Trophoblast cell (in vitro differentiated cells and primary cell): ENCODE results near the gene ZDHHC14.

Experiments used
- DNase-seq, 2 donors: peaks; one replicate each; pipeline ENCODE4 v3.0.0-alpha.2; 2016
- H2AFZ ChIP-seq: 2 replicates; pipeline ENCODE4 v1.6.1; 2013; ENCODE audit warnings: low read length, moderate library complexity, mild to moderate bottlenecking; ENCODE audit not compliant: insufficient read depth, poor library complexity
- H2AK5ac ChIP-seq: 2 replicates; pipeline ENCODE4 v1.6.1; 2013; ENCODE audit warnings: mild to moderate bottlenecking, low read length
- H2BK120ac ChIP-seq: 2 replicates; pipeline ENCODE4 v1.6.1; 2013; ENCODE audit warnings: low read length, mild to moderate bottlenecking, moderate library complexity; ENCODE audit not compliant: insufficient read depth, poor library complexity
- H2BK12ac ChIP-seq: 2 replicates; pipeline ENCODE4 v1.6.1; 2013; ENCODE audit warnings: mild to moderate bottlenecking, low read length, moderate library complexity
- H2BK5ac ChIP-seq: 2 replicates; pipeline ENCODE4 v1.6.1; 2013; ENCODE audit warnings: low read length, low read depth, moderate library complexity, mild to moderate bottlenecking; ENCODE audit not compliant: poor library complexity
- H3K14ac ChIP-seq: 2 replicates; pipeline ENCODE4 v1.6.1; 2013; ENCODE audit warnings: mild to moderate bottlenecking, low read length
- H3K18ac ChIP-seq: 2 replicates; pipeline ENCODE4 v1.6.1; 2013; ENCODE audit warnings: mild to moderate bottlenecking, low read length
- H3K23ac ChIP-seq: 2 replicates; pipeline ENCODE4 v1.6.1; 2013; ENCODE audit warnings: low read length
- H3K27ac ChIP-seq: 2 replicates; pipeline ENCODE4 v1.5.1; 2013; ENCODE audit warnings: low read depth, mild to moderate bottlenecking, inconsistent platforms, low read length, moderate library complexity
- H3K27me3 ChIP-seq: 2 replicates; pipeline ENCODE4 v1.6.1; 2013; ENCODE audit warnings: inconsistent platforms, mild to moderate bottlenecking, low read length, moderate library complexity; ENCODE audit not compliant: insufficient read depth
- H3K36me3 ChIP-seq, 2 experiments: 1 replicate in 1 of 2; 2 replicates in 1 of 2; pipeline ENCODE4 v1.6.1; 2013; ENCODE audit warnings: low read length in 2 of 2, mild to moderate bottlenecking in 2 of 2, moderate library complexity in 1 of 2; ENCODE audit not compliant: insufficient read depth in 2 of 2, control insufficient read depth in 1 of 2
- H3K4ac ChIP-seq: 2 replicates; pipeline ENCODE4 v1.6.1; 2013; ENCODE audit warnings: low read depth, mild to moderate bottlenecking, low read length, moderate library complexity
- H3K4me1 ChIP-seq, 2 experiments: 1 replicate in 1 of 2; 2 replicates in 1 of 2; pipeline ENCODE4 v1.6.1; 2013; ENCODE audit warnings: low read length in 2 of 2, mild to moderate bottlenecking in 2 of 2, moderate library complexity in 1 of 2; ENCODE audit not compliant: insufficient read depth in 2 of 2, control insufficient read depth in 1 of 2
- H3K4me2 ChIP-seq: 2 replicates; pipeline ENCODE4 v1.6.1; 2013; ENCODE audit warnings: inconsistent platforms, mild to moderate bottlenecking, low read length, moderate library complexity
- H3K4me3 ChIP-seq: 2 replicates; pipeline ENCODE4 v1.5.1; 2013; ENCODE audit warnings: mild to moderate bottlenecking, low read depth, low read length, inconsistent platforms
- H3K79me1 ChIP-seq: one replicate; pipeline ENCODE4 v1.6.1; 2013; ENCODE audit warnings: low read length
- H3K79me2 ChIP-seq: 2 replicates; pipeline ENCODE4 v1.6.1; 2013; ENCODE audit warnings: low read length, mild to moderate bottlenecking; ENCODE audit not compliant: control insufficient read depth, insufficient read depth, poor library complexity
- H3K9ac ChIP-seq: 2 replicates; pipeline ENCODE4 v1.6.1; 2013; ENCODE audit warnings: mild to moderate bottlenecking, low read length
- H3K9me3 ChIP-seq: 2 replicates; pipeline ENCODE4 v1.6.1; 2013; ENCODE audit warnings: low read depth, mild to moderate bottlenecking, control low read depth, inconsistent platforms, low read length; ENCODE audit not compliant: insufficient read depth
- H4K12ac ChIP-seq: 2 replicates; pipeline ENCODE4 v1.6.1; 2013; ENCODE audit warnings: low read depth, mild to moderate bottlenecking, low read length, moderate library complexity
- H4K8ac ChIP-seq: 2 replicates; pipeline ENCODE4 v1.6.1; 2013; ENCODE audit warnings: low read depth, mild to moderate bottlenecking, low read length, moderate library complexity
- H4K91ac ChIP-seq: one replicate; pipeline ENCODE4 v1.6.1; 2013; ENCODE audit warnings: low read depth, mild to moderate bottlenecking, low read length, moderate library complexity
- WGBS: extraction: QIAGEN DNeasy Blood & Tissue Kit; methylation state at CpG from one replicate; pipeline ENCODE4 v1.1.7; 2013; ENCODE audit warnings: missing lambda C conversion rate; ENCODE audit not compliant: insufficient read length, insufficient coverage; ENCODE audit errors: extremely low coverage; 5-methylcytosine and 5-hydroxymethylcytosine counted together

The ZDHHC14 gene

DNA sequence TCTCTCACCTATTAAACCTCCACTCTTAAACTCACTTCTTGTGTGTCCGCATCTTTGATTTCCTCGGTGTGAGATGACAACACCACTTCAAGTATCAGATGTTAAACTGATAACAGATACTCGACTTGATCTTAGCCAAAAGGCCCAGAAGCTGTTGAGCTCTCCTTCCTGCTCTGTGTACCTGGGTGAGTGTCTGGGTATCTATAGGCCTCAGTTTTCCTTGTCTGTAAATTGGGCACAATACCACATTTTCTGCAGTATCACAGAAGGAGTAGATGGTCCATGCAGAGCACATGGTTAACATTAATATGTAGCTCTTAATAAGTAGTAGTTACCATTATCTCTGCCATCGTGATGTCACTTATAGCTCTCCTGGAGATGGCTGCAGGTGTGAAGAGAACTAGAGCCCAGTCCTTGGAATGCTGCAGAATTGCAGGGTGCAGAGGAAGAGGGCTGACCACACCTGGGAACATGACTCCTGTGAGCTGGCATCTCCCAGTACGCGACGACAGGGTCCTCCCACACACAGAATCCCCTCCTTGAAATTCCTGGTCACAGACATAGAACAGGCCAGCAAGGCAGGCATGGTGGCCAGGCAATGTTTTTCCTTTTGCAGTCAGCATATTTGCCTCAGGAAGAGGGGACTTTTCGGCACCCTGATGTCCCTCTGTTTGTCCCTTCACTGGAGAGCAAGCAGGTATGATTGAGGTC lies 331.8 kb downstream of the ZDHHC14 start:
- no peaks in the 10 kb centered on the region for H3K27me3 ChIP-seq
- no CpG with 5 or more reads among the region's 8 CpGs for WGBS
- H3K79me1 ChIP-seq = no peaks in the 10 kb centered on the region
- H3K79me2 ChIP-seq = no peaks in the 10 kb centered on the region
- no peak overlapping the region for H3K9ac ChIP-seq
- no peak overlapping the region for H3K18ac ChIP-seq
- no peaks in the 10 kb centered on the region for H3K36me3 ChIP-seq
- no peak overlapping the region for H2BK5ac ChIP-seq
- no peak overlapping the region for H2AK5ac ChIP-seq
- H3K4ac ChIP-seq = no peak overlapping the region
- H4K91ac ChIP-seq = no peak overlapping the region
- no peak overlapping the region for H3K4me3 ChIP-seq
- no peak overlapping the region for H2BK120ac ChIP-seq
- H3K9me3 ChIP-seq = peaks cover 2% of the 10 kb centered on the region
- no peak overlapping the region for H4K8ac ChIP-seq
- H3K23ac ChIP-seq = no peak overlapping the region
- H3K27ac ChIP-seq = no peak overlapping the region
- peaks cover 3 to 9% of the 10 kb centered on the region in 2 experiments for H3K4me1 ChIP-seq
- no peak overlapping the region for H3K14ac ChIP-seq
- DNase-seq = no peak
- H2BK12ac ChIP-seq = no peak overlapping the region
- H3K4me2 ChIP-seq = no peak overlapping the region
- H4K12ac ChIP-seq = no peak overlapping the region
- H2AFZ ChIP-seq = no peak overlapping the region

DNA sequence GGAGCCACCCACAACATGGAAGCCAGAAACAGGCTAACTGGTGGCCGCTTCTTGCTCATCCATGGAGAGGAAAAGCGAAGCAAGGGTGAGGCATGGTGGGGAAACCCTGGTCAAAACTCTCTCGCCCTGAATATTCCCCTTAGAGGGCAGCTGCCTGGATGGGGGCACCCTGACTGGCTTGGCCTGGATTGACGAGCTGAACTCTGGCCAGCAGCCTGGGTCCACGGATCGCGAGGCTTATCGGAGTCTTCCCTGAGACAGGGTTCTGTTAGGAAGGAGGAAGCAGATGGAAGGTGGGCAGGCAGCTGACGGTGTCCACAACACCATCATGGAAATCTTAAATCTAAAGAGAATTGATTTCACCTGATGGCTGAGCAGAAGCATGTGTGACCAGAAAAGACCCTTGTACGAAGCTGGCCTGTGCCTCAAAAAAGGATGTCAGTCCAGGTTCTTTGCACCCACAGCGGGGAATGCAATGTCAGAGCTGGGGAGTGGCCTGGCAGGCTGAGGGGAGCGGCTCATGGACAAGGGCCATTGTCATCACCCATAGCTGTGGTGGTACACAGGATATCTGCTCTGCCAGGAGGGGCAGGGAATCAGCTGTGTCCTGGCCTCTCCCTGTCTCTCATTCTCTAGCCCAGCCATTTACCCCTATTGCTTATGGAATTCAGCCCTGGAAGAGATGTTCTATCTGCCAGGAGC lies 332.6 kb downstream of the ZDHHC14 start:
- Histone ChIP-seq H3K4me3 (no peak overlapping the region), H4K8ac (no peak overlapping the region), H3K9ac (no peak overlapping the region), H3K79me1 (no peaks in the 10 kb centered on the region), H4K12ac (no peak overlapping the region), H4K91ac (no peak overlapping the region), H3K27me3 (no peaks in the 10 kb centered on the region), H3K18ac (no peak overlapping the region), H2BK5ac (no peak overlapping the region), H3K36me3 (no peaks in the 10 kb centered on the region), H2AK5ac (peak overlapping the region; percentile 32), H2BK12ac (no peak overlapping the region), H3K14ac (no peak overlapping the region), H3K79me2 (no peaks in the 10 kb centered on the region), H3K9me3 (peaks cover 2% of the 10 kb centered on the region), H3K4me1 (peaks cover 3 to 9% of the 10 kb centered on the region in 2 experiments), H3K4me2 (no peak overlapping the region), H2BK120ac (no peak overlapping the region), H3K27ac (no peak overlapping the region), H2AFZ (no peak overlapping the region), H3K4ac (no peak overlapping the region), H3K23ac (no peak overlapping the region)
- no CpG with 5 or more reads among the region's 12 CpGs for WGBS
- no peak for DNase-seq

DNA sequence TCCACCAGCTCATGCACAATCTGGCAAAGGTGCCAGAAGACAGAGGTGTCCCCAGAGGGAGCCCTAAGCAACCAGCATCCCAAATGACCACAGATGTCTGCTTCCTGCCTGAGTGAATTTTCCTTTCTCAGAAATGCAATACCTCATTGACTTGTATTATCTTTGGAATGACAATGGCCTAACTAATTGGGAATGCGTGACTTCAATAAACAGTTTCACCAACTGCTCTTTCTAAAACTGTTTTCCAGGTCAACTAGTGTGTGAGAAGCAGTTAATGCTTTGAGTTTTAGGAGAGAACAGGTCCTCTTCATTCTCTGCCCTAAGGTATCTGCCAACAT lies 333.1 kb downstream of the ZDHHC14 start:
- Histone ChIP-seq H3K79me2 (no peaks in the 10 kb centered on the region), H3K9ac (no peak overlapping the region), H3K27ac (no peak overlapping the region), H3K4me1 (peaks cover 3 to 9% of the 10 kb centered on the region in 2 experiments), H3K4ac (no peak overlapping the region), H2BK120ac (no peak overlapping the region), H2BK12ac (no peak overlapping the region), H4K91ac (no peak overlapping the region), H2AFZ (no peak overlapping the region), H3K23ac (no peak overlapping the region), H3K4me3 (no peak overlapping the region), H3K14ac (no peak overlapping the region), H3K4me2 (no peak overlapping the region), H3K27me3 (no peaks in the 10 kb centered on the region), H2AK5ac (no peak overlapping the region), H3K9me3 (peaks cover 2% of the 10 kb centered on the region), H3K36me3 (no peaks in the 10 kb centered on the region), H3K18ac (no peak overlapping the region), H2BK5ac (no peak overlapping the region), H4K12ac (no peak overlapping the region), H3K79me1 (no peaks in the 10 kb centered on the region), H4K8ac (no peak overlapping the region)
- WGBS = no CpG with 5 or more reads among the region's 1 CpG
- peak; percentile 73 to 84 for DNase-seq

DNA sequence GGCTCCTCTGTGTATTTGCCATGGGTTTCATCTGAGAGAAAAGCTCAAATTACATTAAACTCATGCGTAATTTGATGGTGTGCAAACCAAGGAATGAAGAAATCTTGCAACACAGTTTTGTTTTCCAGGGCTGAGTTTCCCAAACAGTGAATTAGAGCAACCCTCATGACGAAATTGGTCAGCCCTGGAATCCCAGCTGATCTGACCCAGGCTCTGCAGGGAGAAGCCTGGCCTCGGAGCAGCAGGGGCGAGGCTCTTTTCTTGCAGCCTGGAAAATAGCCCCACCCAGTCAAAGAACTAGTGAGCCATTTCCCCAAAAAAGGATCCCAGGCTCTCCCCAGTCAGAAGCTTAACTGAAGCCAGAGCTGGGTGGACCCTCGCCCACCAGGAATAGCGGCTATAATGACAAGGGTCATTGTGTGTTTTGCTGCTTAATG lies 334.8 kb downstream of the ZDHHC14 start:
- H2BK12ac ChIP-seq = no peak overlapping the region
- peak; percentile 82 to 94 for DNase-seq
- H3K36me3 ChIP-seq = no peaks in the 10 kb centered on the region
- no peak overlapping the region for H2AFZ ChIP-seq
- no peak overlapping the region for H3K18ac ChIP-seq
- H3K23ac ChIP-seq = no peak overlapping the region
- no peak overlapping the region for H3K4ac ChIP-seq
- H3K14ac ChIP-seq = no peak overlapping the region
- H4K91ac ChIP-seq = no peak overlapping the region
- H2BK120ac ChIP-seq = no peak overlapping the region
- peaks cover 2% of the 10 kb centered on the region for H3K9me3 ChIP-seq
- no peak overlapping the region for H3K4me2 ChIP-seq
- no peak overlapping the region for H4K8ac ChIP-seq
- H2BK5ac ChIP-seq = no peak overlapping the region
- H3K9ac ChIP-seq = no peak overlapping the region
- peaks cover 3 to 9% of the 10 kb centered on the region in 2 experiments for H3K4me1 ChIP-seq
- H4K12ac ChIP-seq = no peak overlapping the region
- no peak overlapping the region for H3K27ac ChIP-seq
- WGBS = no CpG with 5 or more reads among the region's 6 CpGs
- H2AK5ac ChIP-seq = no peak overlapping the region
- no peaks in the 10 kb centered on the region for H3K27me3 ChIP-seq
- H3K4me3 ChIP-seq = no peak overlapping the region
- no peaks in the 10 kb centered on the region for H3K79me2 ChIP-seq
- no peaks in the 10 kb centered on the region for H3K79me1 ChIP-seq
